ENCODE results near the gene PEX13. TPM values are rescaled to one million over a fixed set of nuclear protein-coding genes. Genes with fewer than 3 reads are reported as not detected.

The PEX13 gene
- total RNA-seq, 1 donor from 2014 or later = 82.3 TPM

DNA sequence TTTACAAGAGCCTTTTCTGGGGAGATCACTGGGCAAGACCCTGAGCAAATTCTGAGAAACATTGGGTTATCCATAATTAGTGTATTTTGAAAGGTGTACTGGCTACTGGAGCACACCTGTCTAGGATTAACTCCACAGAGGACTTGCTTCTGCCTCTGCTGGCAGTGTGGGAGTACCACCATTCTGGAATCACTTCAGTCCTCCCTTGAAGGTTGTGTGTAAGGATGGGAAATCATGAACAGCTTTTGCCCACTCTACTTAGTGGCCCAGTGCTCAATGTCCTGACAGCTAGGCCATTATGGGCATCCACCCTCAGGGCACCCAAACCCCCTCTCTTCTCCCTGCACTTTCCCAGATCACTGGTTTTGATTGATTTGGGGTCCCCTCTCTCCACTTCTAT is 40.0 kb downstream of the PEX13 start:
- DNase-seq (ENCODE audit: low spot score in 2 of 2) (no peak), FAIRE-seq (no peak)

DNA sequence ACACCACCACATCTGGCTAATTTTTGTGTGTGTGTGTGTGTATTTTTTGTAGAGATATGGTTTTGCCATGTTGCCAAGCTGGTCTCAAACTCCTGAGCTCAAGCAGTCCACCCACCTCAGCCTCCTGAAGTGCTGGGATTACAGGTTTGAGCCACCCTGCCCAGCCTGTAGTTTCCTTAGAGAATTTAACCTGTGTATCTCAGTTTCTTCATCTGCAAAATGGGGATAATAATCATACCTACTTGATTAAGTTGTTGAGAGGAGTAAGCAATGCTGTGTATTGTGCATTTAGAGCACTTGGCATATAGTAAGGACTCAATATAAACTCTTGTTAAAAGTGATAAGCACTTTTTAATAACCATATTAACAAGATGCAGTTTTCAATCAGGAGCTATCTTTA is 41.9 kb downstream of the PEX13 start:
- DNase-seq (ENCODE audit: low spot score in 2 of 2) = no peak
- FAIRE-seq = no peak

DNA sequence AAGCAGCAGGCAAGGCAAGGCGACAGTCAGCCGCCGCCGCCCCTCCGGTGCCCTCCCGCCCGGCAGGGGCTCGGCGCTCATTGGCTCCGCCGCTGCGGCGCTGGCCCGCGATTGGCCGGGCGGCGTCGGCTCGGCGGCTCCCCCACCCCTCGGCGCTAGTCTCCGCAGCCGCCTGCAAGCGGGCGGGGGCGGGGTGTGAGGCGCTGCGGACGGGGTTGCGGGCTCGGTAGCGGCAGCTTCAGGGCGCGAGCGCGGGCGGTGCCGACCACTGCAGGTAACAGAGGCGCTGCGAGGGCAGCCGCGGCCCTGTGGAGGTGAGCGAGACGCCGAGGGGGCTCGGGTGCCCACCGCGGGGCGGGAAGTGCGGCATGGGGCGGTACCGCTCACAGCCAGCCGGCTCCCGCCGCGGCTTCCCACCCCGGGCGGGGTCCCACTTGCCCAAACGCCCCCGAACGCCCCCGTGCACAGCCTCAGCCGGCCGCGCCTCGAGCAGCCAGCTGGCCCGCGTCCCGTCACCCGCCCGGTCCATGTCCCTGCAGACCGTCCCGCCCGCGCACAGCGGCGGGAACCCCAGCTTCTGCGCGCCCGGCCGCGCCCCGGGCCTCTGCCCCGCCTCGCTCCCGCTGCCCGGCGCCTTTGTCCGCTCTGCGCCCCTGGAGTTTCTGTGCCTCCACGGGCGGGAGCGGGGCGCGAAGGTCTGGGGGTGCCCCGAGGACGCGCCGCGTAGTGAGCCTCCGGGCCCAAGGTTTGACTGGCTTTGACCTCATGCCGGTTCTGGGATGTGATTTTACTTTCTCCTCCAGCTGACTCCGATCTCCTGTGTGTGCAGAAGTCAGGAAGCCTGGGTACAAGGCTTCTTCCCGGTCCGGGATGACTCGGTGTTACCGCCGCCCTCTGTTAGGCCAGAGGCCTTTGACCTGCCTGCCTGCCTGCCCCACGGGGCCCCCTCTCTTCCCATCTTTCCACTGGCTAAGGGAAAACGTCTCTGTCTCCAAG is 48.5 kb downstream of the PEX13 start, which contains the start of gene SANBR:
Gene SANBR, plus strand, starts transcription at position 158 of the 996 bp plus-strand sequence. CDS start 4,480 bp downstream, outside the sequence.
- FAIRE-seq (no peak), DNase-seq (ENCODE audit: low spot score in 2 of 2) (peak; percentile 89 to 91)

DNA sequence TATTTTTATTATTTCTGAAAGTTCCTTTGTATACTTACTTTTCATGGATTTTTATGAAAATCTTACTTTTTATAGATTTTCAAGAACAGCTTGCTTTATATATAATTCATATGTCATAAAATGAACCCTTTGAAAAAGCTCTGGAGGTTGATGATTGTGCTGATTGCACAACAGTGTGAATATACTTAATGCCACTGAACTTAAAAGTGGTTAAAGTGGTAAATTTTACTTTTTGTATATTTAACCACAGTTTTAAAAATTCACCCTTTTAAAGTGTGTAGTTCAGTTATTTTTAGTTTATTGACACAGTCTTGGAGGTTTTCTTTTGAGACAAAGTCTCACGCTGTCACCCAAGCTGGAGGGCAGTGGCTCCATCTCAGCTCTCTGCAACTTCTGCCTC is 56.6 kb downstream of the PEX13 start:
- no peak for FAIRE-seq
- DNase-seq (ENCODE audit: low spot score in 2 of 2) = no peak

DNA sequence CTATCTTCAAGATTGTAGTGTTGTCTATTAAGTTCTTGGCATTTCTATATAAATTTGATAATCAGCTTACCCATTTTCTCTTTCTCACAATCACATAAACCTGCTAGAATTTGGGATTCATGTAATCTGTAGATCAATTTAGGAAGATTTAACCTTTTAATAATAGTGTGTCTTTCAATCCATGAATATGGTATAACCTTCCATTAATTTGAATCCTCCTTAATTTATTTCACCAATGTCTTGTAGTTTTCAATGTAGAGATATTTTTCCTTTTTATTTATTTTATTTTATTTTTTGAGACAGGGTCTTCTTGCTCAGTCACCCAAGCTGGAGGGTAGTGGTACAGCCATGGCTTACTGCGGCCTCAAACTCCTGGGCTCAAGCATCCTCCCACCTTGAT is 68.4 kb downstream of the PEX13 start:
- FAIRE-seq (no peak), DNase-seq (ENCODE audit: low spot score in 2 of 2) (no peak)

DNA sequence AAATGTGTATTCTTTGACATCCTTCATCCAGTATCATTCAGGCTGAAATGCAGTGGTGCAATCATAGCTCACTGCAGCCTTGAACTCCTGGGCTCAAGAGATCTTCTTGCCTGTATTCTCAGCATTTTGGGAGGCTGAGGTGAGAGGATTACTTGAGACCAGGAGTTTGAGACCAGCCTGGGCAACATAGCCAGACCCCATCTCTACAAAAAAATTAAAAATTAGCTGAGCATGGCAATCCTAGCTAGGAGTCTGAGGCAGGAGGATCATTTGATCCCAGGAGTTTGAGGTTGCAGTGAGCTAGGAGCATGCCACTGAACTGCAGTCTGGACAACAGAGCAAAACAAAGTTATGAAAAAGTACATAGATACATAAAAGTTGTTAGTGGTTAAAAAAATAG is 72.3 kb downstream of the PEX13 start:
- DNase-seq (ENCODE audit: low spot score in 2 of 2) = no peak
- FAIRE-seq = no peak

DNA sequence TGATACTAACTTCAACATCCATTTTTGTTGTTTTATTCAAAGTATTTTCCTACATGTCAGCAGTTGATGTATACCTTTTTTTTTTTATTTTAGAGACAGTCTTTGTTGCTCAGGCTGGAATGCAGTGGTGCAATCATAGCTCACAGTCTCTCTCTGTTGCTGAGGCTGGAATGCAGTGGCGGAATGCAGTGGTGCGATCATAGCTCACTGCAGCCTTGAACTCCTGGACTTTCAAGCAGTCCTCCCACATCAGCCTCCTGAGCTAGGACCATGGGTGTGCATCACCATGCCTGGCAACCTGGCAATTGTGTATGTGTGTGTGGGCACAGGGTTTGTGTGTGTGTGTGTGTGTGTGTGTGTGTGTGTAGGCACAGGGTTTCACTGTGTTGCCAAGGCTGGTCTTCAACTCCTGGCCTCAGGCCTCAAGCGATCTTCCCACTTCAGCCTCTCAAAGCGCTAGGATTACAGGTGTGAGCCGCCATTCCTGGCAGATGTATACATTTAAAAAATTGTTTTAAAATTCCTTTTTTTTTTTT is 72.9 kb downstream of the PEX13 start:
- no peak for DNase-seq (ENCODE audit: low spot score in 2 of 2)
- no peak for FAIRE-seq

DNA sequence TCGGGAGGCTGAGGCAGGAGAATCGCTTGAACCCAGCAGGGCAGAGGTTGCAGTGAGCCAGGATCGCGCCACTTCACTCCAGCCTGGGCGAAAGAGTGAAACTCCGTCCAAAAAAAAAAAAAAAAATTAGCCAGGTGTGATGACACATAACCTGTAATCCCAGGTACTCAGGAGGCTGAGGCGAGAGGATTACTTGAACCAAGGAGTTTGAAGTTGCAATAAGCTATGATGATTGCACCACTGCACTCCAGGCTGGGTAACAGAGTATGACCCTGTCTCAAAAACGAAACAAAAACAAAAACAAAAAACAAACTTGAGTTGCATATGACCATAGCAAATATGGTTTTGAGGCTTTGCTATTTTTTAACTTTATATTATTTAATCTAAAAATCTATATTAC is 74.0 kb downstream of the PEX13 start:
- no peak for FAIRE-seq
- no peak for DNase-seq (ENCODE audit: low spot score in 2 of 2)

DNA sequence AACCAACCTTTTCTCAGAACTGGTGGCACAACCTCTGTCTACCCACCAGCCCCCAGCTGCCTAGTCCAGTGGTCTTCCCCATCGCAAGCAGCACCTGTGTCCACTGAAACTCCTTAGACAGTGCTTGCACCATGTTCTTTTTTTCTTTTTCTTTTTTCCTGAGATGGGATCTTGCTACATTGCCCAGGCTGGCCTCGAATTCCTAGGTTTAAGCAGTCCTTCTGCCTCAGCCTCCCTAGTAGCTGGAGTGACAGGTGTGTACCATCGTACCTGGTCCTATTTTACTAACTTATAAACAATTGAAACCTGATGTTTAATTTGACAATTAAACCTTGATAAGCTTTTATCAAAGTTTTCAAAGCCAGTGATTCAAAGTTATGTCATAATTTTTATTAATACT is 78.9 kb downstream of the PEX13 start:
- no peak for FAIRE-seq

DNA sequence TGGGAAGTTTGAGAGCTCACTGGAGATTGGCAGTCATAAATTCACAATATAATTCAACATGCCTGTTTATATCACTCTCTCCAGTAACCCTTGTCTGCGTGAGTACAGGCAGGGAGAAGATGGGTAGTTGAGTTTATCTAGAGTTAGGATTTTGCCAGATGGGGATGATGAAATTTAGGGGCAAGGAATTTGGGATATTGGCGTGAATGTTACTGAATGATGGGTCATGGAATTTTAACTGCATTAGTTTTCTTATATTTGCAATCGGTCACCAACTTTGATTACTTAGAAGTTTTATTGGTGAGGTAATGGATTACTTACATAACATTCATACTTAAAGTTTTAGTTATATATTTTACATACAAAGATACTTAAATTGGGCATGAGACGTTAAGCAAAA is 83.3 kb downstream of the PEX13 start:
- FAIRE-seq (no peak), DNase-seq (ENCODE audit: low spot score in 2 of 2) (no peak)

More for the DNA sequence above, 78.9 kb downstream of the PEX13 start:
- DNase-seq (ENCODE audit: low spot score in 2 of 2) = no peak

Small RNA genes within 50 kb of the gene (small RNA-seq; reads per million reads assigned to genes)
- gene RNA5SP95 = not detected

Other genes with a start within 250 kb of the PEX13 start
- gene REL, start 136.1 kb upstream of the PEX13 start, total RNA-seq = 5.7 TPM
- 4.9 TPM for gene PUS10, start 535 bp downstream of the PEX13 start, total RNA-seq
- gene SANBR, start 48.2 kb downstream of the PEX13 start, total RNA-seq = 90.5 TPM
- gene C2orf74, start 144.5 kb downstream of the PEX13 start, total RNA-seq = 2.9 TPM

All from frontal cortex (tissue), 4 donors.